AG04450 (cell line): ENCODE data around the gene EXOC3L2. TPM values are rescaled to one million over a fixed set of nuclear protein-coding genes. Genes with fewer than 3 reads are reported as not detected.

ENCODE experiments used
- CTCF ChIA-PET: fragments of 300-600, 350-600 bp; formaldehyde crosslinking; extraction: SDS; loops from one replicate; lab custom pipeline; 2022; ENCODE audit warnings: antibody characterized with exemption, inconsistent platforms; lab: Charles Lee
- POLR2A ChIA-PET: fragments of 350-600 bp; formaldehyde crosslinking; extraction: SDS; loops from one replicate; lab custom pipeline; 2021; ENCODE audit warnings: antibody characterized with exemption, inconsistent platforms; lab: Yijun Ruan, JAX
- DNase-seq: peaks from one replicate; pipeline ENCODE4 v3.0.0-alpha.2; 2011; ENCODE audit warnings: low read depth, low spot score
- H3K27ac ChIP-seq: one replicate; pipeline ENCODE4 v1.5.1; 2012; ENCODE audit warnings: low read depth, low read length, control low read depth
- H3K27me3 ChIP-seq: one replicate; pipeline ENCODE4 v1.6.0; 2012; ENCODE audit warnings: low read length; ENCODE audit not compliant: control insufficient read depth, insufficient read depth
- H3K4me3 ChIP-seq: 2 replicates; pipeline ENCODE4 v1.5.1; 2011; ENCODE audit warnings: mild to moderate bottlenecking, low read depth, low read length, control low read depth
- H3K9me3 ChIP-seq: 2 replicates; pipeline ENCODE4 v1.5.1; 2012; ENCODE audit warnings: low read length; ENCODE audit not compliant: control insufficient read depth, insufficient read depth
- polyA plus RNA-seq: library from polyadenylated mRNA; depleted of rRNA; stranded (reverse); fragments of >200 nt; gene quantifications from 2 replicates; pipeline ENCODE4 v1.2.3, GENCODE V29; 2011
- TF ChIP-seq, protein P1 (sequence below): IDR thresholded peaks from 2 replicates; pipeline ENCODE4 v1.5.1; 2011; ENCODE audit warnings: low read depth, low read length, control low read depth, inconsistent platforms

EXOC3L2 gene
- polyA plus RNA-seq, 1 experiment: not detected

DNA sequence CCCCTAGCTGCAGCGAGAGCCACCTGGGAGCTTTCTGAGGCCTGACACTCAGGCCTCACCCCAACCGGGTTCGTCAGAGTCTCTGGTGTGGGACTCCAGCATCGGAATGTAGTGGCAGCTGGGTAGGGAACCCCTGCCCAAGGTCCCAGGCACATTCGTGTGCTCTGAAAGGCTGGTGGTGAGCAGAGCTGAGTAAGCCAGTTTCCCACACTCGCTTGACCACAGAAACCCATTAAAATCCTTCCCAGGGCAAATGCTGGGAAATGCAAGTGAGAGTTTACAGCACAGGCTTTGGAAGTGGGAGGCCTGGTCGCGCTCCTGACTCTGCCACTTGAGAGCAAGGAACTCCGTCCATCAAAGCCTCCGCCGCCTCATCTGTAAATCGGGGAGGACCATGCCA is 71.4 kb downstream of the EXOC3L2 start:
- POLR2A ChIA-PET: no interaction called here
- no peak overlapping the region for H3K4me3 ChIP-seq
- CTCF ChIA-PET: no interaction called here
- TF ChIP-seq, protein P1, sequence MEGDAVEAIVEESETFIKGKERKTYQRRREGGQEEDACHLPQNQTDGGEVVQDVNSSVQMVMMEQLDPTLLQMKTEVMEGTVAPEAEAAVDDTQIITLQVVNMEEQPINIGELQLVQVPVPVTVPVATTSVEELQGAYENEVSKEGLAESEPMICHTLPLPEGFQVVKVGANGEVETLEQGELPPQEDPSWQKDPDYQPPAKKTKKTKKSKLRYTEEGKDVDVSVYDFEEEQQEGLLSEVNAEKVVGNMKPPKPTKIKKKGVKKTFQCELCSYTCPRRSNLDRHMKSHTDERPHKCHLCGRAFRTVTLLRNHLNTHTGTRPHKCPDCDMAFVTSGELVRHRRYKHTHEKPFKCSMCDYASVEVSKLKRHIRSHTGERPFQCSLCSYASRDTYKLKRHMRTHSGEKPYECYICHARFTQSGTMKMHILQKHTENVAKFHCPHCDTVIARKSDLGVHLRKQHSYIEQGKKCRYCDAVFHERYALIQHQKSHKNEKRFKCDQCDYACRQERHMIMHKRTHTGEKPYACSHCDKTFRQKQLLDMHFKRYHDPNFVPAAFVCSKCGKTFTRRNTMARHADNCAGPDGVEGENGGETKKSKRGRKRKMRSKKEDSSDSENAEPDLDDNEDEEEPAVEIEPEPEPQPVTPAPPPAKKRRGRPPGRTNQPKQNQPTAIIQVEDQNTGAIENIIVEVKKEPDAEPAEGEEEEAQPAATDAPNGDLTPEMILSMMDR: no peak
- no peak overlapping the region for H3K27ac ChIP-seq
- H3K27me3 ChIP-seq: no peaks in the 10 kb centered on the region
- DNase-seq: no peak
- no peaks in the 10 kb centered on the region; the same call in 1 of the 2 replicates for H3K9me3 ChIP-seq

DNA sequence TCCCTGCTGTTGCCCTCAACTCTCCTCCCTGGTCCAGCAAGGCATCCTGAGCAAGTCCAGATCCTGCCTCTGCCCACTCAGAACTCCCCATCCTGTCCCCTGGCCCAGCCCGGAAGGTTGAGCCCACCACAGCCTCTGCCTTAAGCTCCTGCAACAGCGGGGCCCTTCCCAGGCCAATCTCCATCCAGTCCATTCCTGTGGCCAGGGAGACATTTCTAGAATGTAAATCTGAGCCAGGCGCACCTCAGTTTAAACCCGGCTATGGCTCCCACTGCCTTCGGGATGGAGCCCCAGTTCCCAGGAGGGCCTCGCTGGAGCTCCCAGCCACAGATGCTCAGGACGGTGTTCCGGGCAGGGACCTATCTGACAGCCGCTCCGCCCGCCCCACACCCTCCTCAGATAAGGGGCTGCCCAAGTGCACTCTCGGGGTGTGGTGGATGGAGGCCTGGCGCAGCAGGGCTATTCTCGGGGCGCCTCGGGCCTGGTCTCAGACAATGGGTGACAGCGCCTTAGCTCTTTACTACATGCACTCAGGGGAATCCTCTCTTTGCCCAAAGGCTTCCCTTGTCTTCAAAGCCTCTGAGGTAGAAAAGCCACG is 72.5 kb downstream of the EXOC3L2 start:
- ChIA-PET POLR2A (no interaction called here), CTCF (no interaction called here)
- DNase-seq: no peak
- Histone ChIP-seq H3K27me3 (no peaks in the 10 kb centered on the region), H3K9me3 (no peaks in the 10 kb centered on the region), H3K27ac (no peak overlapping the region), H3K4me3 (no peak overlapping the region)
- TF ChIP-seq, protein P1: no peak

- no peak overlapping the region for H3K4me3 ChIP-seq
- no peaks in the 10 kb centered on the region for H3K27me3 ChIP-seq
- DNase-seq: no peak
- ChIA-PET POLR2A (no interaction called here), CTCF (no interaction called here)
- H3K27ac ChIP-seq: no peak overlapping the region
- TF ChIP-seq, protein P1: no peak
- H3K9me3 ChIP-seq: no peaks in the 10 kb centered on the region
Measured at GRCh38 chr19:45172173-45172572, 73.0 kb downstream of the EXOC3L2 start.

DNA sequence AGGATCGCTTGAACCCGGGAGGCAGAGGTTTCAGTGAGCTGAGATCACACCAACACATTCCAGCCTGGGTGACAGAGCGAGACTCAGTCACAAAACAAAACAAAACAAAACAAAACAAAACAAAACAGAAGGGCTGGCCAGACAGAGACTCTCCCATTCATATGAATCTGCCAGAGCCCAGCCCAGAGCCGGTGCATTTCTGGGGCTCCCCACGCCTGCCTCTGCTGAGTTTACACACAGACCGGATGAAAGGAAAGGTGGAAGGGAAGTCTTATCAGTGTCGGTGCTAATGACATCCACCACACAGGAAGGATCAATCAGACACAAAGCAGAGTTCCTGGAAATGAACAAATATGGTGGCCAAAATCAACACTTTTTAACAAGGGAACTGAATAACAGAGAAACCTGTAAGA is 74.0 kb downstream of the EXOC3L2 start:
- POLR2A ChIA-PET: interaction anchor here (0.6 kb wide), 1 partner anchor 49 kb away, joined by 3 read pairs; no protein-coding TSS in a partner anchor
- Histone ChIP-seq H3K27me3 (no peaks in the 10 kb centered on the region), H3K27ac (no peak overlapping the region), H3K4me3 (no peak overlapping the region), H3K9me3 (no peaks in the 10 kb centered on the region)
- CTCF ChIA-PET: no interaction called here
- no peak for DNase-seq
- TF ChIP-seq, protein P1: no peak

- Histone ChIP-seq H3K27me3 (no peaks in the 10 kb centered on the region), H3K4me3 (no peak overlapping the region), H3K9me3 (no peaks in the 10 kb centered on the region), H3K27ac (no peak overlapping the region)
- POLR2A ChIA-PET: interaction anchor here (0.6 kb wide), 2 partner anchors 50 to 375 kb away, joined by 3 to 8 read pairs; no protein-coding TSS in a partner anchor
- TF ChIP-seq, protein P1: no peak
- no peak for DNase-seq
- CTCF ChIA-PET: no interaction called here
Measured at GRCh38 chr19:45170146-45171106, 74.8 kb downstream of the EXOC3L2 start.
